Neutrophil (primary cell): ENCODE data around the gene CALN1.

Source experiments
- H3K27ac ChIP-seq: fragments of 200-600 bp; sonication (generic); 2 replicates; pipeline ENCODE4 v1.5.1; 2016; ENCODE audit warnings: mild to moderate bottlenecking, moderate library complexity
- H3K27me3 ChIP-seq: fragments of 200-600 bp; sonication (generic); 2 replicates; pipeline ENCODE4 v1.6.0; 2016; ENCODE audit warnings: mild to moderate bottlenecking
- H3K36me3 ChIP-seq: fragments of 200-600 bp; sonication (generic); 2 replicates; pipeline ENCODE4 v1.5.1; 2017
- H3K4me1 ChIP-seq, 2 experiments: fragments of 200-600 bp in 1 of 2; sonication (generic) in 1 of 2; 1 replicate in 1 of 2; 2 replicates in 1 of 2; pipeline versions ENCODE4 v1.5.1 to v1.6.1; 2013 to 2016; ENCODE audit warnings: low read depth in 1 of 2, low read length in 1 of 2, mild to moderate bottlenecking in 1 of 2, moderate library complexity in 1 of 2; ENCODE audit not compliant: control insufficient read depth in 1 of 2, insufficient read depth in 1 of 2
- H3K4me3 ChIP-seq, 2 experiments: fragments of 200-600 bp in 1 of 2; sonication (generic) in 1 of 2; 1 replicate in 1 of 2; 2 replicates in 1 of 2; pipeline ENCODE4 v1.5.1; 2013 to 2016; ENCODE audit warnings: low read depth in 1 of 2, low read length in 1 of 2, mild to moderate bottlenecking in 1 of 2, moderate library complexity in 1 of 2
- H3K9me3 ChIP-seq: fragments of 200-600 bp; sonication (generic); 2 replicates; pipeline ENCODE4 v1.5.1; 2016
- TF ChIP-seq, protein P1 (sequence below): fragments of 200-600 bp; sonication (generic); IDR thresholded peaks from 2 replicates; pipeline ENCODE4 v1.5.1; 2016; ENCODE audit warnings: antibody characterized with exemption

The CALN1 gene

DNA sequence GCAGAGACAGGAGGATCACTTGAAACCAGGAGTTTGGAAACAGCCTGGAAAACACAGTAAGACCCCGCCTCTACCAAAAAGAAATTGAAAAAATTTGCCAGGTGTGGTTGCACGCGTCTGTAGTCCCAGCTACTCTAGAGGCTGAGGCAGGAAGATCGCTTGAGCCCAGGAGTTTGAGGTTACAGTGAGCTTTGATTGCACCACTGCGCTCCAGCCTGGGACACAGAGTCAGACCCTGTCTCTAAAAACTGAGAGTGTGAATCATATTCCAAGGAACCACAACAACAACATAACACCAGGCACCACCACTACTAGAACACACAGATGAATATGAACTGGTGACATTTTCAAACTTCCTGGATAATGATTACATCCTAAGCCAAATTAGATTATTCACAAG is 324.2 kb downstream of the CALN1 start:
- TF ChIP-seq, protein P1, sequence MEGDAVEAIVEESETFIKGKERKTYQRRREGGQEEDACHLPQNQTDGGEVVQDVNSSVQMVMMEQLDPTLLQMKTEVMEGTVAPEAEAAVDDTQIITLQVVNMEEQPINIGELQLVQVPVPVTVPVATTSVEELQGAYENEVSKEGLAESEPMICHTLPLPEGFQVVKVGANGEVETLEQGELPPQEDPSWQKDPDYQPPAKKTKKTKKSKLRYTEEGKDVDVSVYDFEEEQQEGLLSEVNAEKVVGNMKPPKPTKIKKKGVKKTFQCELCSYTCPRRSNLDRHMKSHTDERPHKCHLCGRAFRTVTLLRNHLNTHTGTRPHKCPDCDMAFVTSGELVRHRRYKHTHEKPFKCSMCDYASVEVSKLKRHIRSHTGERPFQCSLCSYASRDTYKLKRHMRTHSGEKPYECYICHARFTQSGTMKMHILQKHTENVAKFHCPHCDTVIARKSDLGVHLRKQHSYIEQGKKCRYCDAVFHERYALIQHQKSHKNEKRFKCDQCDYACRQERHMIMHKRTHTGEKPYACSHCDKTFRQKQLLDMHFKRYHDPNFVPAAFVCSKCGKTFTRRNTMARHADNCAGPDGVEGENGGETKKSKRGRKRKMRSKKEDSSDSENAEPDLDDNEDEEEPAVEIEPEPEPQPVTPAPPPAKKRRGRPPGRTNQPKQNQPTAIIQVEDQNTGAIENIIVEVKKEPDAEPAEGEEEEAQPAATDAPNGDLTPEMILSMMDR, result no peak
- no peak overlapping the region for H3K4me3 ChIP-seq
- no peaks in the 10 kb centered on the region for H3K27me3 ChIP-seq
- no peaks in the 10 kb centered on the region for H3K4me1 ChIP-seq
- no peak overlapping the region for H3K27ac ChIP-seq
- no peaks in the 10 kb centered on the region for H3K36me3 ChIP-seq
- H3K9me3 ChIP-seq, result no peaks in the 10 kb centered on the region

DNA sequence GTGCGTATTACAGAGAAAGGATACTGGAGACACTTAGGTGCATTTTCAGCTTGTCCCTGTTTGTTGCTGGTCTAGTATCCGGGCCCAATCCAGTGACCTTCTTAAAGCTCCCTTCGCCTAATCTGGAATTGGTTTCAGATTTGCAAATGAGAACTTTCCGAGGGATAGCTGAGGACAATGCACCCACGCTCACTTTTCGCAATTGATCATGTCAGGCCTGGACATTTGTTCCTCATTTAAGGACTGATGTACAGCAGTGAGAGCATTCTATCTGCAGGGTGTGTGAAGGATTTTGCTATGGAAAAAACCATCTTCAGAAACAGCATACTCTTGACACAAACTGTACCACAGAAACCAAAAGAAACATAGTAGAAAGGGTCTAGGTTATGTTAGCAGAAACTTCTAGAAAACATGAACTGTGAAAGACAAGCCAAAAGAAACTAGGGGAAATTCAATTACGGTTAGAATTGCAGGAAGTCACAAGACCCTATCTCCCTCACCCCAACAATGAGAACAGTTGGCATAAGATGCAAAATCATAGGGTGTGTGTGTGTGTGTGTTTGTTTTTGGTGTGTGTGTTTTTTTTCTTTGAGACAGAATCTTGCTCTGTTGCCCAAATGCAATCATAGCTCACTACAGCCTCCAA is 331.1 kb downstream of the CALN1 start:
- H3K36me3 ChIP-seq, result no peaks in the 10 kb centered on the region
- H3K27me3 ChIP-seq, result no peaks in the 10 kb centered on the region
- H3K27ac ChIP-seq, result no peak overlapping the region
- H3K4me1 ChIP-seq, result peaks cover 8 to 9% of the 10 kb centered on the region in 2 experiments
- TF ChIP-seq, protein P1, result no peak
- no peaks in the 10 kb centered on the region for H3K9me3 ChIP-seq
- H3K4me3 ChIP-seq, result no peak overlapping the region

DNA sequence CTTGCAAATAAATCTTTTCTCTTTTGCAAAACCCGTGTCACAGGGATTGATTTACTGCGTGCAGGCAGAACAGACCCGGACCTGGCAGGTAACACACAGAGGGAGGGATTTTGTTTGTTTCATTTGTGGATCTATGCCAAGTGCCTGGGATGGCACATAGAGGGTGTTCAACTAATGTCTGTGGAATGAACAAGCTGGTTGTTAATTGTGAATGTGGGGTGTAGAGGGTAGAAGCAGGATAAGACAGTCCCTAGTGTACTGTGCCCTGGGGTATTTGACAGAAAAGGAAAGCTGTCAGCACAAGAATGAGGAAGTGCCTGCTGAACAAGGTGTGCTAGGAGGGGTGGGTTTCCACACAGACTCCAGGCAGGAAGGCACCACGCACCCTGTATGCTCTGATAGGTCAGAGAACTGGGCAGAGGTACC is 331.8 kb downstream of the CALN1 start:
- H3K4me1 ChIP-seq, result peaks cover 8 to 9% of the 10 kb centered on the region in 2 experiments
- no peaks in the 10 kb centered on the region for H3K9me3 ChIP-seq
- H3K27ac ChIP-seq, result no peak overlapping the region
- TF ChIP-seq, protein P1, result no peak
- H3K27me3 ChIP-seq, result no peaks in the 10 kb centered on the region
- no peaks in the 10 kb centered on the region for H3K36me3 ChIP-seq
- H3K4me3 ChIP-seq, result no peak overlapping the region

- TF ChIP-seq, protein P1, result no peak
- H3K27me3 ChIP-seq, result no peaks in the 10 kb centered on the region
- H3K4me1 ChIP-seq, result peaks cover 8 to 9% of the 10 kb centered on the region in 2 experiments
- no peak overlapping the region for H3K4me3 ChIP-seq
- no peaks in the 10 kb centered on the region for H3K9me3 ChIP-seq
- no peak overlapping the region for H3K27ac ChIP-seq
- H3K36me3 ChIP-seq, result no peaks in the 10 kb centered on the region
Observed at GRCh38 chr7:72078856-72079255, 333.3 kb downstream of the CALN1 start.

GRCh38 chr7:72078301-72078700 is 333.8 kb downstream of the CALN1 start:
- Histone ChIP-seq H3K4me1 (peaks cover 8 to 9% of the 10 kb centered on the region in 2 experiments), H3K27ac (no peak overlapping the region), H3K9me3 (no peaks in the 10 kb centered on the region), H3K4me3 (no peak overlapping the region), H3K36me3 (no peaks in the 10 kb centered on the region), H3K27me3 (no peaks in the 10 kb centered on the region)
- TF ChIP-seq, protein P1, result no peak
